ENCODE measurements around the gene TENT5A. TPM values are rescaled to one million over a fixed set of nuclear protein-coding genes. Genes with fewer than 3 reads are reported as not detected.

TENT5A gene
- total RNA-seq, 1 donor from 2014 or later: 27.9 TPM

DNA sequence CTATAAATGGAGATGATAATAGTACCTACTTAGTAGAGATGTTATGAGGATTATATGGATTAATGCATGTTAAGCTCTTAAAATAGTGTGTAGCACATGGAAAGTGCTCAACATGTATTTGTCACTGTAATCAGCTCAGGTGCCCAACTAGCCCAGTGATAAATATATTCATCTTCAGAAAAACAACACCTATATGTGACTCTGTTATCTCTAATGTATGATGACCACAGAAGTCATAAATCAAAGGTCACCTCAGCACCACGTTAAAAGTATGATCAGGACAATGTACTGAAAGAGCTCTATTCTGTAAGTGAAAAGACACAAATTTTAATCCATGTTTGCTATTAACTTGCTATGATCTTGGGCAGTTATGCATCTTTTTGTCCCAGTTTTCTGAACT, 36.8 kb upstream of the TENT5A start:
- no peaks in the 10 kb centered on the region for H3K9me3 Mint-ChIP-seq (ENCODE audit: low read depth)
- H3K36me3 Mint-ChIP-seq (ENCODE audit: low read depth): no peaks in the 10 kb centered on the region
- TF ChIP-seq, protein P1, sequence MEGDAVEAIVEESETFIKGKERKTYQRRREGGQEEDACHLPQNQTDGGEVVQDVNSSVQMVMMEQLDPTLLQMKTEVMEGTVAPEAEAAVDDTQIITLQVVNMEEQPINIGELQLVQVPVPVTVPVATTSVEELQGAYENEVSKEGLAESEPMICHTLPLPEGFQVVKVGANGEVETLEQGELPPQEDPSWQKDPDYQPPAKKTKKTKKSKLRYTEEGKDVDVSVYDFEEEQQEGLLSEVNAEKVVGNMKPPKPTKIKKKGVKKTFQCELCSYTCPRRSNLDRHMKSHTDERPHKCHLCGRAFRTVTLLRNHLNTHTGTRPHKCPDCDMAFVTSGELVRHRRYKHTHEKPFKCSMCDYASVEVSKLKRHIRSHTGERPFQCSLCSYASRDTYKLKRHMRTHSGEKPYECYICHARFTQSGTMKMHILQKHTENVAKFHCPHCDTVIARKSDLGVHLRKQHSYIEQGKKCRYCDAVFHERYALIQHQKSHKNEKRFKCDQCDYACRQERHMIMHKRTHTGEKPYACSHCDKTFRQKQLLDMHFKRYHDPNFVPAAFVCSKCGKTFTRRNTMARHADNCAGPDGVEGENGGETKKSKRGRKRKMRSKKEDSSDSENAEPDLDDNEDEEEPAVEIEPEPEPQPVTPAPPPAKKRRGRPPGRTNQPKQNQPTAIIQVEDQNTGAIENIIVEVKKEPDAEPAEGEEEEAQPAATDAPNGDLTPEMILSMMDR (IDR thresholded peaks at IDR 0.05): no peak
- no peak for DNase-seq (ENCODE audit: low spot score)
- no peak overlapping the region for H3K27ac Mint-ChIP-seq (ENCODE audit: unreplicated experiment)
- H3K4me1 Mint-ChIP-seq (ENCODE audit: low read depth): peaks cover 11% of the 10 kb centered on the region
- no peak overlapping the region for H3K4me3 Mint-ChIP-seq (ENCODE audit: unreplicated experiment)
- no peaks in the 10 kb centered on the region for H3K27me3 Mint-ChIP-seq (ENCODE audit: low read depth)

DNA sequence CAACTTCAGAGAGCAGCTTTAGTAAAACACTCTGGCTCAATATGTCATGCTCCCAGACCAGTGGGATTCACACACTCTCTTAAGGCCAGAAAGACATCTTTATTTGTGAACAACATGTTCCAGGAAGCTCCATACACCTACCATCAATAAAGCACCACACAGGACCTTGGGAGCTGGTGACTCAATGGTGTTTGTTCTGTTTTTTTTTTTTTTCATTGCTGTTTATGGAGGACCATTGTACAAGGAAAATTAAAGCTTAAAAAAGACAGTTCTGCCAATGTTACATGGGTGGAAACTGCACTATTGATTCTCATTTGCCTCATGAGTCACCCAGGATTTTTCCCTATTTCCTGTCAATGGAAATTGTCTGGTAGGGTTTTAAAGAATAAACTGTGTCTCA, 36.3 kb upstream of the TENT5A start:
- no peak overlapping the region for H3K4me3 Mint-ChIP-seq (ENCODE audit: unreplicated experiment)
- H3K27ac Mint-ChIP-seq (ENCODE audit: unreplicated experiment): no peak overlapping the region
- no peak for DNase-seq (ENCODE audit: low spot score)
- H3K4me1 Mint-ChIP-seq (ENCODE audit: low read depth): peaks cover 11% of the 10 kb centered on the region
- no peaks in the 10 kb centered on the region for H3K27me3 Mint-ChIP-seq (ENCODE audit: low read depth)
- no peaks in the 10 kb centered on the region for H3K36me3 Mint-ChIP-seq (ENCODE audit: low read depth)
- no peaks in the 10 kb centered on the region for H3K9me3 Mint-ChIP-seq (ENCODE audit: low read depth)
- TF ChIP-seq, protein P1 (IDR thresholded peaks at IDR 0.05): no peak

DNA sequence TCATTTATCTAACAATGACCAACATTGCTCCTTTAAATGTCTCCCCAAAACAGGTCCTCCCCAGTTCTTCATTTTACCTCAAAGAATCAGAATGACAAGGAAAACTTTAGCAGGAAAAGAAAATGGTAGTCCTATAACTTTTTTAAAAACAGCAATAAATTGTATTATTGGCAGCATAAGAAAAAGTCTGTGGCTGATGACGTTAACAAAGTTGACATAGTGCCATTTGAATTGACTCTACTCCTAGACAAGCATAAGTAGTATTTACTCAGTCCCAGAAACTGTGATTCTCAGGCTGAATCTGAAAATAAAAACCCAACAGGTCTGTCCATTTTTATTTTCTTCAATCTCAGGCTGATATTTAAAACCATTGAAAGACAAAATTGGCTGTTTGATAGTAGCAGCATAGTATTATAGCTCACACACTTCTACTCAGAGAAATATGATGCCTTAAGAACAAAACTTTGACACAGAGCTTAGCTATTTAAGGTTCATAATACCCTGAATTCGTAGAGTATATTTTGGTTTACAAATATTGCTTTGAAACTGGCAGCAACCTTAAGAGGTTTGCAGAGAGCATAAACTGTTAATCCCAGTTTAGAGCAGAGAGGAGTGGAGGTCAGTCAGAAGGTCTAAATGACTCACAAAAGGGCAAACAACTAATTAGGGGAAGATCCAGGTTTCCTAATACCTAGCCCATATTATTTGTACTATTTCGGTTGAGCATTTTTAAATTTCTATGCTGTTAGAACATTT, 35.0 kb upstream of the TENT5A start:
- no peaks in the 10 kb centered on the region for H3K27me3 Mint-ChIP-seq (ENCODE audit: low read depth)
- peaks cover 11% of the 10 kb centered on the region for H3K4me1 Mint-ChIP-seq (ENCODE audit: low read depth)
- H3K27ac Mint-ChIP-seq (ENCODE audit: unreplicated experiment): no peak overlapping the region
- no peaks in the 10 kb centered on the region for H3K36me3 Mint-ChIP-seq (ENCODE audit: low read depth)
- H3K9me3 Mint-ChIP-seq (ENCODE audit: low read depth): no peaks in the 10 kb centered on the region
- no peak overlapping the region for H3K4me3 Mint-ChIP-seq (ENCODE audit: unreplicated experiment)
- TF ChIP-seq, protein P1 (IDR thresholded peaks at IDR 0.05): no peak
- no peak for DNase-seq (ENCODE audit: low spot score)

DNA sequence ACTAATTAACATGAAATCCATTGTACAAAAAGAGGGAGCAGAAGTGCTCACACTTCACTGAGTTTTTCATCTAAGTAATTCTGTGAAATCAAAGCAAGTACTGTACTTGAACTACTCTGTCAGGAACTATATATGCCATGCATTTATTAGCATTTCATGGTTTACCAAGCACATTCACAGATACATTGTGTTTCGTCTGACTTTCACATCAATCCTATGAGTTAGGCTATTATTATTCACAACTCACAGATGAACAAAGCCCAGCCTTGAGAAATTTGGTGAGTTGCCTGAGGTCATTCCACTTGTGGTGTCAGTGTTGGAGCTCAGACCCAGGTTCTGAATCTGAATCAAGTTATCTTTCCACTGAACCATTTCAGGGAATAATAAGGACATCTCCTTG, 33.7 kb upstream of the TENT5A start:
- Mint-ChIP-seq H3K4me1 (ENCODE audit: low read depth) (peaks cover 11% of the 10 kb centered on the region), H3K36me3 (ENCODE audit: low read depth) (no peaks in the 10 kb centered on the region), H3K9me3 (ENCODE audit: low read depth) (no peaks in the 10 kb centered on the region), H3K27ac (ENCODE audit: unreplicated experiment) (no peak overlapping the region), H3K4me3 (ENCODE audit: unreplicated experiment) (no peak overlapping the region), H3K27me3 (ENCODE audit: low read depth) (no peaks in the 10 kb centered on the region)
- DNase-seq (ENCODE audit: low spot score): no peak
- TF ChIP-seq, protein P1 (IDR thresholded peaks at IDR 0.05): no peak

DNA sequence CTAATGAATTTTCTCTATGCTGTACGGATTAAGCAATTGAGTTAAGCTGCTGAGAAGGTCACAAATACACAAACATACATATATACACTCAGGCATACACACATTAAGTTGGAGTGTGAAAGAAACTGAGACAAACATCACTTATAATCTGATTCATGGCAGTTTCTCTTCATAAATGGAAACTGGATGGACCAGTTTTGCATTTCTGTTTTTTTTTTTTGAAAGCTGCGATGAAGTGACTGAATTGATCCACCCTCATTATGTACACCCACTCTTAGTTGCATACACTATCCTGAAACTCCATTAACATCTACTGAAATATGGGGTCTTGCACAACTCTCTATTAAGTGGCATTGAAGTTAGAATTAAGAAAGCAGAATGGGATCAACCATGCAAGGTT, 32.9 kb upstream of the TENT5A start:
- peaks cover 11% of the 10 kb centered on the region for H3K4me1 Mint-ChIP-seq (ENCODE audit: low read depth)
- no peaks in the 10 kb centered on the region for H3K27me3 Mint-ChIP-seq (ENCODE audit: low read depth)
- TF ChIP-seq, protein P1 (IDR thresholded peaks at IDR 0.05): no peak
- no peaks in the 10 kb centered on the region for H3K9me3 Mint-ChIP-seq (ENCODE audit: low read depth)
- no peak overlapping the region for H3K27ac Mint-ChIP-seq (ENCODE audit: unreplicated experiment)
- no peak overlapping the region for H3K4me3 Mint-ChIP-seq (ENCODE audit: unreplicated experiment)
- DNase-seq (ENCODE audit: low spot score): no peak
- no peaks in the 10 kb centered on the region for H3K36me3 Mint-ChIP-seq (ENCODE audit: low read depth)
